ENCODE results near the gene P2RY8.

GRCh38 chrX:1520350-1520749 lies 16.6 kb downstream of the P2RY8 start:
- no peak for TF ChIP-seq POLR2AphosphoS5 (IDR thresholded peaks at IDR 0.05)
- no peak for TF ChIP-seq CTCF (IDR thresholded peaks at IDR 0.05 in 8 of 11, conservative IDR thresholded peaks at IDR 0.05 in 3 of 11)
- no peak for TF ChIP-seq POLR2A (IDR thresholded peaks at IDR 0.05)

Measured in spleen (tissue), 7 donors.